Placental pericyte (primary cell): ENCODE measurements around the gene POTED. TPM values are rescaled to one million over a fixed set of nuclear protein-coding genes. Genes with fewer than 3 reads are reported as not detected.

Experiments
- small RNA-seq: library from RNA; depleted of rRNA; stranded (forward); fragments of <200 nt; gene quantifications from one replicate; pipeline ENCODE3, GENCODE V24; 2012; ENCODE audit warnings: low replicate concordance
- total RNA-seq: library from RNA; depleted of rRNA; stranded (reverse); fragments of >200 nt; gene quantifications from 2 replicates; pipeline ENCODE4 v1.2.3, GENCODE V29; 2012

POTED gene
- not detected in 2 replicates for total RNA-seq

GRCh38 chr21:13609477-13609876 is at the start of gene POTED:
POTED (plus strand) TSS chr21:13609777; CDS start chr21:13610229, 452 bp downstream.

Small RNA genes within 50 kb of the gene (small RNA-seq; reads per million reads assigned to genes)
- gene AL050303.3 (not detected), gene MIR3118-1 (not detected), gene RNU6-286P (not detected)
